Effector CD4-positive, alpha-beta T cell (primary cell): ENCODE data around the gene CCDC34.
"Not testable (repeated sequence)": the region's sequence is repeated elsewhere in the genome, so short reads cannot be mapped to it uniquely, and the experiment has no call there.

Experiments
- DNase-seq: peaks from one replicate; pipeline ENCODE4 v3.0.0-alpha.2; 2020

CCDC34 gene

DNA sequence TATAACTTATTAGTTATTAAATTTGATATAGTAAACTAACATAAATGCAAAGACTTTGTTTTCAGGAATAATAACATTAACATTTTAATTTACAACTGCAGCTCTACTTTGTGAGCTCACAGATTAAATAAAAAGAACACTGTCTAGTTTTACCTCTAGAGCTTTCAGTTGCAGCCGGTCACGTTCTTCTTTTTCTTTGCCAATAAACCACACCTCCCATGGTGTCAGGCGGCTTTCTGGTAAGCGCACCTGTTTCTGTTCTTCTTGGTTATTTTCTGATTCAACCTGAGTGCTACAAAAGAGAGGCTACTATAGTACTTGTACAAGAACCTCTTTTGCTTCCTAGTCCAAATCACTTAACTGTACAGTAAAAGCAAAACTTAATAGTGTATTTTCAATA, 5.8 kb downstream of the CCDC34 start:
- DNase-seq, result no peak

DNA sequence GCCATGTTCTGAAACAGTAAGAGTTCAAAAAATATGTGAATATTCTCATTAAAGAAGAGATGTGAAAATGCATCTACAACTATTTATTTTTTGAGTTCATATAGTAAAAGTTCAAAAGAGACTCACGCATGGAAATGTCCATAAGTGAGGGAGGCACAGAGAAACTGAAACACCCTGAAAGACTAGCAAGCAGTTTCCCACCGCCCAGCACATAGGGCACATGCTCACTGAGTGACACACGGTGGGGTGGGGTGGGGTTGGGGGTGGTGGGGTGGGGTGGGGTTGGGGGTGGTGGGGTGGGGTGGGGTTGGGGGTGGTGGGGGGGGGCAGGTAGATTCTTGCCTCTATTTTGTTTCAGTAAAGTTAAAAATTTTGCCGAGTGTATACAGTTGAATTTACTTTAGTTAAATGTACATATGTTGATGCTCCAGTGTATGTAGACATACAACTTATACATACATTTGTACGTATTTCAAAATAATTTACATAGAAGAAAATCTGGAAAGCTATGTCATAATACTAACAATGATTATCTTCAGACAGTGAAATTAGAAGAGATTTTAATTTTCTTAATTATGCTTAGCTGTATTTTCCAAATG, 6.3 kb downstream of the CCDC34 start:
- DNase-seq, result no peak

DNA sequence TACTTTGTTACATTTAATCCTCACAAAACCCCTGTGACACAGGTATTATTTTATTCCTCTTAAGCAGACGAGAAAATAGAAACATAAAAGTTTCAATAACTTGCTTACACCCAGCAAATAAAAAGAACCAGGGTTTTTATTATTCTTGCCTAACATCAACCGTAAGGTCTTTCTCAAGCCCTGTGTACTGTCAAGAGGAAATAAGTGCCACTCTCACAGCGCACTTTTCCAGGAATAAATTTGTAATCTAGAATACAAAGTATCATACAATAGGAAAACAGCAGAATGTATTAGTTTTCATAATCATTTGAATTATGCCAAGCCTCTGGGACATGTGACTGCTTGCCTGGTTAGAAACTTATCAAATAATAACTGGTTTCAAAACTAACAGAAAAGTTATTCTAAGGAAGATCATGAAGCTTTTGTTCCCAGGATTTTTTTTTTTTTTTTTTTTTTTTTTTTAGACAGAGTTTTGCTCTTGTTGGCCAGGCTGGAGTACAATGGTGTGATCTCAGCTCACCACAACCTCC, 7.4 kb downstream of the CCDC34 start:
- DNase-seq, result no peak

DNA sequence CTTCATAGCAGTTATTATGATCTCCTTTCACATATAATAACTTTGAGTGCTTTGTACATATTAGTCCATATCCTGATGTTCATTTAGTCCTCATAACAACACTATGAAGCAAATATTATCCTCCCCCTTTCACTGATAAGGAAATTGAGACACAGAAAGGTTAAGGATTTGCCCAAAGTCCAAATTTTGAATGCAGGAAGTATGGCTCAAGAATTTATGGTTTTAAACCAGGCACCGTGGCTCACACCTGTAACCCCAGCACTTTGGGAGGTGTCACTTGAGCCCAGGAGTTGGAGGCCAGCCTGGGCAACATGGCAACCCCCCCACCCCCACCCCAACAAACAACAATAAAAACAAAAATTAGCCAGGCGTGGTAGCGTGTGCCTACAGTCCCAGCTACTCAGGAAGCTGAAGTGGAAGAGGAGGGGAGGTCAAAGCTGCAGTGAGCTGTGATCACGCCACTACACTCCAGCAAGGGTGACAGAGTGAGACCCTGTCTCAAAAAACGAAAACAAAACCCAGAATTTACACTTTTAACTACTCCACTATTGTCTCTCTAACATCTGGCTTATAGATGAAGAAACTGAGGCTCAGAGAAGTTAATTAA, 8.6 kb downstream of the CCDC34 start:
- no peak for DNase-seq

DNA sequence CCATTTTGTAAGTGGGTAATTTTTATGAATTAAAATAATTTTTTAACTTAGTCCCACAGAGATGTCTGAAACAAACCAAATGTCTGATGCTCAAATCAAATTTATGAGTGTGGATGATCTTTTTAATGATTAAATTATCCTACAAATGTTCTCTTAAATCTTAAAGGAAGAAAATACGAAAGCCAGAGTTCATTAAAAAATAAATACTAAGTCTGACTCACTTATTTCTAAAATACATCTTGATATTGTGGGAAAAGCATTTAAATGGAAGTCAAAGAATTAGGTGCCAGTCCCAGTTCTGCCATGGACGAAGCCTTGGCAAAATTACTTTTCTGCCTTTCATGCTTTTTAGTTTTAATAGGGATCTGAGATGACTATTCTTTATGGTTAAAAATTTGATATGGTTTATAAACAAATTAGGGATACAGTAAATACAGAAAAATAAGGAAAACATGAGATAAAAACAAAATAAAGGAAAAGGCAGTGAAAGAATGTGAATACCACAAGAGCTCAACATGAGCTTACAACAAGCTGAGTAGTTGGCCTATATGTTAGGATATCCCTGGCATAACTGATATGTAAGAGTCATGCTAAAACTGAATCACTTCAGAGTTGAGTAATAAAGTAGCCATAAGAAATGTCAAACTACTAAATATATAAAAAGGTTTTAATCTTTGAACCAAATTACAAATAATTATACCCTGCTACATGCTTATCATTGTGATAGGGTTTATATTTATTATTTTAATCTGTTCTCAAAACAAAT, 9.2 kb downstream of the CCDC34 start:
- no peak for DNase-seq

DNA sequence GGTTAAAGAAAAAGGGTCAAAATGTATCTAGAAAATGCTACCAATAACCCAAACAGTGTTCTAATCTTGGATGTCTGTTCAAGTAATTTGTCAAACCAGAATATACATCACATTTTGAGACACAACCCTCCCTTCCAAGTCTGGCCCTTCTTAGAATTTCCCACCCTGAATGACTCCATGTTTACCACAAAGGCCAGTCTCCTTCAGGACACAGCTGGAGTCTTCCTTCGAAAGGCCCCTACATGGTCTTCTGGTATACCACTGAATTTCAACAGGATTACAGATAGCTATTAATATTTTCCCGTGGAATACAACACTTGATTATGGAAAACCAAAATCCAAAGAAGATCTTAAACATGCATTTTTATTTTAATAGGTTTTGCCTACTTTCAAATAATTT, 10.2 kb downstream of the CCDC34 start:
- no peak for DNase-seq

DNA sequence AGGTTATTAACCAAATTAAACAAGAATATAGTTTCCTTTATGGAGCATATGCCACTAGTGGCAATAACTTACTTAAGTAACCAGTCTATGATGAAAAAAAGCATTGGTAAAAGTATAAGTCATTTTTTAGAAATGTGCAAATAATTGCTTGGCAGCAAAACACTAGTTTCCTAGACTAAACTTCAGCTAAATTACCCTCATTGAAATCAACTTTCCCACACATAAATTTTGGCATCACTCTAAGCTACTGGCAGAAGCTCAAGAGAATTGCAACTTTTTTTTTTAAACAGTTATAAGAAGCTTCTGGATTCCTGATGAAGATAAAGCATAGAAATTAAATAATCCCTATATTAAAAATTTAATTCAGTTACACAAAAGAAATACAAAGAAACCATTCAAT, 12.5 kb downstream of the CCDC34 start:
- no peak for DNase-seq

DNA sequence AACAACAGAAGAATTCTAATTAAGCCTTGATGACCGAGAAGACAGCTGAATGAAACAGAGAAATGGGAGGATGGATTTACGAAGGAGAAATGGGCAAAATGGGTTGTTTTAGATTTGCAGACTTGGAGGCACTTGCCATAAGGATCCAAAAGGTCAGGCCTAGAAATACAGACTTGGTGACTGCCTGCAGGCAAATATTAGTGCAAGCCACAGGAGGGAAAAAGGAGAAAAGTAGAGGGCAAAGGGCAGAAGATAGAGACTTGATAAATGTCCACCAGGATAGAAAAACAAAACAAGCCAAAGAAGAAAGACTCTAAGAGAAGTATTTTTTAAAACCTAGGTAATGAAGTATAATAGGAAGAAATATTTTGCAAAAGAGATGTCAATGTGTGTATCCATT, 13.1 kb downstream of the CCDC34 start:
- no peak for DNase-seq

DNA sequence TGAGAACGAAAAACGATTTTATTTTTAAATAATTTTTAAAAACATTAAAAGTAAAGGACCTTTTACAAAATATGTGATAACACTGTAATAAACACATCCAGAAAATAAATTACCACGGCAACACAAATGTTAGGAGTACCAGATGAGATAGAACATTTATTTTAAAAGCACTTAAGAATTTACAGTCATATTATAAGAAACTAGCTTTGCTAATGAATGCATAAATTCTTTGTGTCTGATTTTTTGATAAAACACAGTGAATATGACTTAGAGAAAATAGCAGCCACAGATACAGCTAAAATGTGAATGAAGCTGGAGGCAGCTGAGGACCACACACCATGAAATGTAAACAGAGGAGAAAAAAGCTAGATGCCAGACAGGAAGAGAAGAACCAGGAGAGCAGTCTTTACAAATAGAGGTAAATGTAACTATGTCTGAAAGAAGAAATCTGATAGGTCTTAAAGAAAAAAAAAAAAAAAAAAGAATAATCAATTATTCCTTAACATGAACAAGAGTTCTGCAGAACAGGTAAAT, 14.6 kb downstream of the CCDC34 start:
- DNase-seq, result no peak

DNA sequence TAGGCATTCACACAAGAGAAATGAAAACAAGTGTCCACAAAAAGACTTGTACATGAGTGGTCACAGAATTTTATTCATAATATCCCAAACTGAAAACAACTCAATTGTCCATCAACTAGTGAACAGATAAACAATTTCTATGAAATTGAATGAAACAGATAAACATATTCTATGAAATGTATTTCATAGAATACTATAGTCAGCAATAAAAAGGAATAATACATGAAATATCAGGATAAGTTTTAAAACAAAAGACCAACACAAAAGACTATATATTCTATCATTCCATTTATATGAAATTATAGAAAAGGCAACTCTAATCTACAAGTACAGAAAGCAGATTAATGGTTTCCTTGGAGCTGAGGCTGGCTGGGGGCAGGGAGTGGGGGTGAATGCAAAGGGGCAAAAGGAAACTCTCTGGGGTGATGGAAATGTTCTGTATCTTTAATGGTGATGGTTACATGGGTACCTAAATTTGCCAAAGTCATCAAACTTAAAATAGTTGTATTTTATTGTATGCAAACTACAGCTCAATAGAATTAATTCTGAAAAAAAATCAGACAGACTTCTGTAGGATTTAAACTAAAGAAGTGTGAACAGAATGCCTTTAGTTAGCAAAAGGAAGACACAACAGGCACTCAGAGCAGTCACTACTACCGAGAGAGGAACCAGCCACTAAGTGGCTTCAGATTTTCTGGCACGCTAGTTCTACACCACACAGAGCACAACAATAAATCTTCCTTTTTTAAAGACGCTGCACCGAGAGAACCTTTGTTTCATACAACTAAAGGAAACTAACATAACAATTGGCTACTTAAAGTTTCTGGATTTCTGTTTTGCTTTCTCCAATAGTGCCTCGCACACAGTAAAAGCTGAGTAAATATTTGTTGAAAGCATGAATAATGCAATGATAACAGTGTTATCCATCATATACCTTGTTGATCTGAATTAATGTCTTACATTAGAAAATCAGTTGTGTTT, 15.4 kb downstream of the CCDC34 start:
- DNase-seq, result no peak

DNA sequence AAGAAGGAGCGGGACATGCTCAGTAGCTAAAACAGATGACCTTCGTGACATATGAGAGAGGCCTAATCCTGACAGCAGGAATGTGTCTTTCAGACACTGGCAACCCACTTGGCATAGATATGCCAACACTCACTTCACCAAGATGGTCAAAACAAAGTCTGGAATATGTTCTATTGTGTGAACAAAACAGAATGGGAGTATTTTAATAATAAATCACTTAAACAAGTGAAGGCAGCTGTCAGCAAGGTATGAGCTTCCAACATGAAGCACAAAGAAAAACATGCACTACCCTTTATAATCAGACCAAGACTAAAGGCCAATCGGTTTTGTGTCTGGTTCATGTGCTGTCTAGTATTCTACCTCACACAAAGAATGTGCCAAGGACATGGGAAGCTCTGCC, 23.1 kb downstream of the CCDC34 start:
- DNase-seq, result no peak

DNA sequence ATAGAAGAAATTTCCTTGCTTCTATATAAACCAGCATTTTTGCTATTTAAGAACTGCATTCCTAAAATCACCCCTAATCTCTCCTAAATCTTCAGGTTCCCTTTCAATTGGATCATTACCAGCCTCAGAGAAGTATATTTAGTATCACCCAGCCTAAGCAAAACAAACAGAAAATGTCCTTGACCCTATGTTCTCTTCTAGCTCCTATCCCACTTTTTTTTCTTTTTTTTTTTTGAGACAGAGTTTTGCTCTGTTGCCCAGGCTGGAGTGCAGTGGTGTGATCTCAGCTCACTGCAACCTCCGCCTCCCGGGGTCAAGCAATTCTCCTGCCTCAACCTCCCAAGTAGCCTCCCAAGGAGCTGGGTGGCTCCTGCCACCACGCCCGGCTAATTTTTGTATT, 28.3 kb downstream of the CCDC34 start:
- DNase-seq, result not testable (repeated sequence)

DNA sequence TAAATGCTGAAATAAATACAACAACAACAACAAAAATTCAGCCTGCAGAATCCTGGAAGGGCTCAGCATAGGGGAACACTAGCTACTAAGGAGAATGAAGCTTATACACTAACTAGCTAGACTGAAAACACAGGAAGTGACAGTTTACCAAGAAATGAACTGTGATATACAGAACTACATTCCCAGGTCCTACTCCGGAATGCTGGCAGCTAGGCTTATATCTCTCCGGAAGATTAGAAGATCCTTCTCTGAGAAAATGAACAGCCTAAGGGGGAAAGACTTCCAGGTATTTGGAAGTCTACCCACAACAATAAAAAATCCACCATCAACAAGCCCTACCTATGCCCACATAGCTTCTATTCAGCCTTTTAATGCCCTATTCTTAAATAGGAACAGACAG, 31.0 kb downstream of the CCDC34 start:
- no peak for DNase-seq

DNA sequence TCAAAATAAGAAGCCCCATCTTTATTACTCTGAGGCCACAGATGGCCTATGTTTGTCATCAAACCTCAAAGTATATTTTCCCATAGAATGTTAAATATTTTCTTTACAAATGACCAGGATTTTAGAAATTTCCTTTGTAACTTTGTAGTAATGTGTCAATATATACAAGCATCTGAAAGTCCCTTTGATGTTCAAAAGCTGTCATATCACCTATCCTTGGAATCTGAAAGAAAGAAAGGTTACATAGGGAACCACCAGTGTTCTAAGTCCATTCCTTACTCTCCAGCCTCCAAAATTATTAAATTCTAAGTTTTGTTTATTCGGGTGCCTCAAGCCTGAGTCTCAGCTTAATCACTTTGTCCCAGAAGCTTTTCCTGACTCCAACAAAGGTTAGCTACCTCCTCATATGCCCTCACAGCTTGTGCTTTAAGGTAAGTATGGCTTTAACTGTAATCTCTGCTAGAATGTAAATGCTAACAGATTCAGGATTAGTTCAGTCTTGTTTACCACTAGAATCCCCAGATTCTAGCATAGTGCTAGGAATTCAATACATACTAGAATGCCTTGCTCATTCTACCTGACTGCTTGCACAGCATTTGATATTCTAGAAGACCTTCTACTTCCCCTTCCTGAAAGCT, 32.3 kb downstream of the CCDC34 start:
- DNase-seq, result no peak

DNA sequence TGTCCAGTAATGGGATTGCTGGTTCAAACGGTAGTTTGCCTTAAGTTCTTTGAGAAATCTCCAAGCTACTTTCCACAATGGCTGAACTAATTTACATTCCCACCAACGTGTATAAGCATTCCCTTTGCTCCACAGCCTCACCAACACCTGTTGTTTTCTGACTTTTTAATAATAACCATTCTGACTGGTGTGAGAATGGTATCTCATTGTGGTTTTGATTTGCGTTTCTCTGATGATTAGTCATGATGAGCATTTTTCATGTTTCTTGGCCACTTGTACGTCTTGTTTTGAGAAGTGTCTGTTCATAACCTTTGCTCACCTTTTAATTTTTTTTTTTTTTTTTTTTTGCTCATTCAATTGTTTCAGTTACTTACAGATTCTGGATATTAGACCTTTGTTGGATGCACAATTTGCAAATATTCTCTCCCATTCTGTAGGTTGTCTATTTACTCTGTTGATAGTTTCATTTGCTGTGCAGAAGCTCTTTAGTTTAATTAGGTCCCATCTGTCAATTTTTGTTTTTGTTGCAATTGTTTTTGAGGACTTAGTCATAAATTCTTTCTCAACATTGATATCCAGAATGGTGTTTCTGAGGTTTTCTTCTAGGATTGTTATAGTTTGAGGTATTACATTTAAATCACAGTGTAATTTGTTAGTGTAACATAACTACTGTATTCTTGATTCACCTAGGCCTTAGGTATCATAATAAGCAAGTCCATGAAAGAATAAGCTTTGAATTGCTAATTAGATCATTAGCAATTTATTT, 33.0 kb downstream of the CCDC34 start:
- DNase-seq, result no peak

DNA sequence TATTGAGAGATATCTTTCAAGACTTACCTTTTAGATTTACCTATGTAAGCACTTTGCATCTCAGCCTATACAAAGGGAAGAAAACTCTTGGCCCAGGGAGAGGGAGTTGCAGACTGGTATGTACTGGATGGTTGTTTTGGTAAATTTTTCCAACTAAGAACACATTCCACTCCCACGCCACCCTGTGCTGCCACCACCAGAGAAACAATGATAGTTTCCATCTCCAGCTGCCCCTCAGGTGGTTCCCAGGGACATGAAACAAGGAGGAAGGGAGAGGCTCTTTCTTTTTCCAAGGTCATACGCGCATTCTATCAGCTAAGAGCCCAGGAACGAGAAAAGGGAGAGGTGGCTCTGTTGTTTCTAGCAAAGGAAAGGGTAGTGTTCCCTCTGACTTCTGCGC, 34.4 kb downstream of the CCDC34 start:
- no peak for DNase-seq

DNA sequence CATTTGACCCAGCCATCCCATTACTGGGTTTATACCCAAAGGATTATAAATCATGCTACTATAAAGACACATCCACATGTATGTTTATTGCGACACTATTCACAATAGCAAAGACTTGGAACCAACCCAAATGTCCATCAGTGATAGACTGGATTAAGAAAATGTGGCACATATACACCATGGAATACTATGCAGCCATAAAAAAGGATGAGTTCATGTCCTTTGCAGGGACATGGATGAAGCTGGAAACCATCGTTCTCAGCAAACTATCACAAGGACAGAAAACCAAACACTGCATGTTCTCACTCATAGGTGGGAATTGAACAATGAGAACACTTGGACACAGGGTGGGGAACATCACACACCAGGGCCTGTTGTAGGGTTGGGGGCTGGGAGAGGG, 36.0 kb downstream of the CCDC34 start:
- DNase-seq, result not testable (repeated sequence)

DNA sequence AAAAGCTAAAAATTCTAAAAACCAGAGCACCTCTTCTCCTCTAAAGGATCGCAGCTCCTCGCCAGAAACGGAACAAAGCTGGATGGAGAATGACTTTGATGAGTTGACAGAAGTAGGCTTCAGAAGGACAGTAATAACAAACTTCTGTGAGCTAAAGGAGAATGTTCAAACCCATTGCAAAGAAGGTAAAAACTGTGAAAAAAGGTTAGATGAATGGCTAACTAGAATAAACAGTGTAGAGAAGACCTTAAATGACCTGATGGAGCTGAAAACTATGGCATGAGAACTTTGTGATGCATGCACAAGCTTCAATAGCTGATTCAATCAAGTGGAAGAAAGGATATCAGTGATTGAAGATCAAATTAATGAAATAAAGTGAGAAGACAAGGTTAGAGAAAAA, 40.8 kb downstream of the CCDC34 start:
- DNase-seq, result not testable (repeated sequence)

DNA sequence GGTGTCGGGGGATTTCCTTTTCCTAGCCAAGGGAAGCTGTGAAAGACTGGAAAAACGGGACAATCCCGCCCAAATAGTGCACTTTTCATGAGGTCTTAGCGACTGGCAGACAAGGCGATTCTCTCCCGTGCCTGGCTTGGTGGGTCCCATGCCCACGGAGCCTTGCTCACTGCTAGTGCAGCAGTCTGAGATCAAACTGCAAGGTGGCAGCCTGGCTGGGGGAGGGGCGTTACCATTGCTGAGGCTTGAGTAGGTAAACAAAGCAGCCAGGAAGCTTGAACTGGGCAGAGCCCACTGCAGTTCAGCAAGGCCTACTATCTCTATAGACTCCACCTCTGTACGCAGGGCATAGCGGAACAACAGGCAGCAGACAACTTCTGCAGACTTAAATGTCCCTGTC, 41.7 kb downstream of the CCDC34 start:
- DNase-seq, result not testable (repeated sequence)

DNA sequence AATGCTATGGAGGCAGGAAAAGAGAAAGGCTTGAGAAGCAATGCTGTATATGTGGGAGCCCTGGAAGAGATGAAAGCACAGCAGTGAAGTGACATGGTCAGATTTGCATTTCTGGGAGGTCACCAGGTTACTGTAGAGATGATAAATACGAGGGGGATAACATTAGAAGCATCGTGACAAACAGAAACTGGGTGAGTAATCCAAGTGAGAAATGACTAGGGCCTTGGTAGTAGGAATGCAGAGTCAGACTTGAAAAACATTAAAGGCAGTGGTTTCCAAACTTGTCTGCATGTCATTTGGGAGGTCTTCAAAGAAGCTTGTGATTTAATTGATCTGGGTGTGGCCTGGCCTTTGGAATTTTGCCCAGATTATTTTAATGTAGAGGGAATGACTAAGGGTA, 43.9 kb downstream of the CCDC34 start:
- DNase-seq, result no peak

DNA sequence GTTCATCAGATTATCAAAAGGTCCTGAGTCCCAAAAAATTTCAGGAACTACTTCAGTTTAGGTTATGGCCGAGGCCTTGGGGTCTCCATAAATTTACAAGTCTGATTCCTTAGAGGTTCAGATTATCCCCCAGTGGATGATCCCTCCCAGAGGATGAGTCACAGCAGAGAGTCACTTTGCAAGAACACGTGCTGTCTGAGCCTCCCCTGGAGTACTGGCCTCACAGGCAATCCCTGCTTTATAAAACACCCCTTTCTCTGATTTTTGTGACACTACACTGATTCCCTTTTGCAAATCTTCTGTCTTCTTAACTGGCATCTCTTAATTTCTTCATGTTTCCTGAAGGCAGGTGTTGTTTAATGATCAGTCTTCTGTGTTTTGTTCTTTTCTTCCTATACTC, 45.3 kb downstream of the CCDC34 start:
- no peak for DNase-seq
